Fibroblast of skin of left biceps (primary cell): Measurements from ENCODE around the gene SLC38A10.
A peak's percentile ranks its signal among the peaks of the same experiment; 100 is the strongest.

ENCODE experiments used
- DNase-seq, 2 experiments: peaks; one replicate each; pipeline ENCODE4 v3.0.0-alpha.2; 2013; ENCODE audit warnings: low read depth in 2 of 2

The SLC38A10 gene

DNA sequence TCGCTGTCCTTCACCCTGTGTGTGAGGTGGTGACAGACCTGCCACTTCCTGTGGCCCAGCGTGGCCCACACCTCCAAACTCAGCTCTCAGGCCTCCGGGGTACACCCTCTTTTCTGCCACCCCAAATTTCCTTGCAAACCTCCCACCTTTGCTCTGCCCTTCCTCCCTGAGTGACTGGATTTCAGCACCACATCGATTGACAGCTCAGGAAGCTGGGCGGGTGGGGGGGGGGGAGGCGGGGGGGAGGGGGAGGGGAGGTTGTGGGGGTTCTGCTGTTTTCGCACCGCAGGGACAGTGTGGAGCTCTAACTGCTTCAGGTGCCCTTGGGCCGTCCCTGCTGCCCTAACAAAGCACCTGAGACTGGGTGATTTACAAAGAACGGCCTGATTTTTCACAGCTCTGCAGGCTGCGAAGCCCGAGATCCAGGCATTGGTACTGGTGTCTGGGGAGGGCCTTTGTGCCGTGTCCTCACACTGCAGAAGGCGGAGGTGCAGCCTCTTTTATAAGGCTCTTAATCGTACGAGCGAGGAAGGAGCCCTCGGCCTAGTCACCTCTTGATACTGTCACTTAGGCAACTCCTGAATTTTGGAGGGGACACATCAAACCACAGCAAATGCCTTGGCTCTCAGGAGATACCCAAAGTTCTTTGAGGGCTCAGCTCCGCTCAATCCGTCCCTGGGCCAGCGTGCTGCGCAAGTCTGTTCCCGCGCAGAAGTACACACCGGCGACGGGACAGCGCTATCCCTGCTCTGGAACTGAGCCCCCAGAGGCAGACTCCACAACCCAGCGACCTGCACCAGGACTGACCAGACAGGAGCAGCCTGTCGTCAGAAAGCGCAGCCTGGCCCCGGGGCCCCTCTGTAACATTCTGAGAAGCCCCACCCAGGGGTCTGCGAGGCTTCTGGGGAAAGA lies 52.4 kb downstream of the SLC38A10 start:
- no peak for DNase-seq

DNA sequence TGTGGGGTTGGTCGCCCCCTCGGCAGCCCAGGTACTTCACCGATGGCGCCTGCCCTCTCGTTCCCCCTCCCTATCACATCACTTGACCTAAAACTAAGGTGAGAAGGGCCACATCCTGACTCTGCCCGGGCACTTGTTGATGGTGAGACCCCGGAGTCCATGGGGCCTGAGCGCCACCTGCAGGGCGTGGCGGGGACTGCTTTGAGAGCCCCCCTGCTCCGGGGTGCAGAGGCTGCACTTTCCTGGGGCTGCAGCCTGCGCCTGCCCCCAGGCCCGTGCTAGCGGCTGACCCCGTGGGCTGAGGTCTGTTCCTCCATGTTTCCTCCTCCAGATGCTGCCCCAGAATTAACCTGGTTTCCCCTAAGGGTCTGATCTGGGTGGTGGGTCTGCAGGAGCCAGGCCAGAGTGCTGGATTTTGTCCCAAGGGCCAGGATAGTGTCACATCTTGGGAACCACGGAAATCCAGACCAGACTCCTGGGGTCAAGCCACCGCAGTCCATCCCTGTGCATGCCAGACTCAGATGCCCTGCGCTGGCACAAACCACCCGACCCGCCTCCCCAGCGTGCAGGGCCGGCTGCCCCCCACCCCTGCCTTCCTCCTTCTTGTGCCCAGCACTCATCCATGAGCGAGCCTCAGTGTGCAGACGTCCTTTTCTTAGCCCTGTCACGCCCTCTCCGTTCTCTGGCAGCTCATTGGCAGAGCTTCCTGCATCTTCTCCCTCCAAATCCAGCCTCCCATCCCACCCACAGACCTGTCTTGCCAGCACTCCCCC lies 53.3 kb downstream of the SLC38A10 start:
- no peak for DNase-seq

DNA sequence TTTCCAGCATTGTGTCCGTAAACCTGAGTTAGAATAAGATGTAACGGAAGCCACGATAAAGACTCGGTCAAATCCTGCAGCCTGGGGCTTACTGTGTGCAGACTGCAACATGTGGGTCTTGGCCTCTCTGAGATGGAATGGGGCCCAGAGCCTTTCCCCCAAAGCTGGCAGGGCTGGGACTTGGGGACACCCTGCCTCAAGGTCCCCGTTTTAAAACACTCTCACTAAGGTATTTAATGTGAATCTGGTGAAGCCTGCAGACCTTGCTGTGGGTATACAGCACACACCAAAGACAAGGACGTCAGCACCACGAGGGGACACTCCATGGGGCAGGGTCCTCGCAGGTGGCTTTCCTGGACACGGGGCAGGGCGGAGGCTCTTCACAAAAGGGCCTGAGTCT lies 53.9 kb downstream of the SLC38A10 start:
- no peak for DNase-seq

DNA sequence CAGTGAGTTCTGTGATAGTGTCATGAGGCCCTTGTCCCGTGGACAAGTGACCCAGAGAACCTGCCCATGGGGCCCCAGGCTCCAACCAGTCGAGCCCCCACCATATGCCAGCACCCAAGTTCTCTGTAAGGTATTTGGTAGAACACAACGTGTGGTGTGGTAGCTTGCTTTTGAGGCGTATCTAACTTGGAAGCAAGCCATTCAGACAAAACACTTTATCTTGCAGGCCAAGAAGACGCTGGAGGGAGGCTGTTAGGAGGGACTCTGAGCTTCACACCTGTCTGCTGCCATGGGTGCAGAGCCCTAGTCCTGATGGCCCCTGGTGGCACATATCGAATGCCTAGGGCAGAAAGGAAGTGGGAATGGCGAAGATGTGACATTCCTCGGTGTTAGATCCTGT lies 54.3 kb downstream of the SLC38A10 start:
- DNase-seq, result no peak

DNA sequence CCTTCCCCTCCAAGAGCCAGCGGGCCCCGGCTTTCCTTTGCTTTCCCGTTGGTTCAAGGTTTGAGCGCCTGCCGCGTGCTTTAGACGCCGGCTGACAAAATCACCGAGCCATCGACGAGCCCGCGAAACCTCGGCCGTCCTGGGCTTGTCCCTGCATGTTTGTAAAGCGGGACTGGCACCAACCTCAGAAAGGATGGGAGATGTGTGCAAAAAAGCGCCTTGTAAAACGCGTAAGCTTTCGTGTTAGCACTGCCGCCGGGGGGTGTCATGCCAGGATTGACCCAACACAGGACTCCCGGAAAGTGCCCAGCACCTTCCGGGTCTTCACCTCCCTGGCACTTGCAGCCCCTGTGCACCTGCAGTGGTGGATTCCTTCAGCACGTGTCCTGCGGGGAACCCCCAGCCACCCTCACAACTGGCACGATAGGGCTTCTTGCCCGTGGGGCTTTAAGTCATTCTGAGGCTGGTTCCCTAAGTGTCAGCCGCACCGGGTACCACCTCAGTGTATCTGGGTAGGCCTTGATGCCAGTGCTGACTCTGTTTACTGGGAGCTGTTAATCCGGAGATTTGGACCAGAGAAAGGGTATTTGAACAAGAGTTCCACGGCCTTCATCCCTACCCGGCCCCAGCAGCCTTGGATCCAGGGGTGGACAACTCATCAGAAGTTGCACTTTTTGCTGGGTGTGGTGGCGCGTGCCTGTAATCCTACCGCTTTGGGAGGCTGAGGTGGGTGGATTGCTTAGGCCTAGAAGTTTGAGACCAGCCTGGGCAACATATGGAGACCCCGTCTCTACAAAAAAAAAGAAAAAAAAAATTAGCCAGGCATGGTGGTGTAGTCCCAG lies 55.2 kb downstream of the SLC38A10 start:
- DNase-seq, result no peak

DNA sequence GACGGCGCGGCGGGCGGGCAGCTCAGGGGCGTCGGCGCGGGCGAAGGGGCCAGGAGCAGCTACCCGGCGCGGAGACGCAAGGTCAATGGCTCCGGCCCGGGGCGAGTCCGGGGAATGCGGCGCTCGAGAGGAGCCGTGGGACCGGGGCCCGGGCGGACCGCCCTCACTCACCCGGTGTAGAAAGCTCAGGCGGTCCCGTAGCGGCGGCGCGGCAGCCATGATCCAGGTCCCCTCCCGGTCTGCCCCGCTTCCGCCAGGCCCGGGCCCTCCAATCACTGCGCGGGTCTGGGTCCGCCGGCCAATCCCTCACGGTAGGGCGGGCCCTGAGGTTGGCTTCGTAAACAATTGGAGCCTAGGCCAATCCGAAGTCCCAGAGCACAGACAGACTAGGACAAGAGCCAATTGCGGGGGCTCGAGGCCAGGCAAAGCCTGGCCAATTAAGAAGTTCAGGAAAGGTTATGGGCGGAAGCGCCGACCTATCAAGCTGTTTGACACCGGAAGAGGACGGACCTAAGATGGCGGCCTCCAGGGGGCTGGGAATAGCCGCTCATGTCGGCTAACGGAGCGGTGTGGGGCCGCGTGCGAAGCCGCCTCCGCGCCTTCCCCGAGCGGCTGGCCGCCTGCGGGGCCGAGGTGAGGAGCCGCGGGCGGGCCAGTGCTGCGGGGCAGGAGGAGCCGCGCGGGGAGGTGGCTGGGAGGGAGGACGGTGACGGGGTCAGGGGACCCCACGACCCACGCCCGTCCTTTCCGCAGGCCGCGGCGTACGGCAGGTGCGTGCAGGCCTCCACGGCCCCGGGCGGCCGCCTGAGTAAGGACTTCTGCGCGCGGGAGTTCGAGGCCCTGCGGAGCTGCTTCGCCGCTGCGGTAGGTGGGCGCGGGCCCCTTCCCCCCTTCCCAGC lies 56.0 kb downstream of the SLC38A10 start, which contains the start of the genes NDUFAF8 and TEPSIN:
TSS of gene NDUFAF8 (plus strand) at position 504 of the 899 bp plus-strand sequence. CDS start at position 550, 46 bp downstream.
TSS of gene TEPSIN (minus strand) at position 241 of the 899 bp plus-strand sequence. CDS start at position 219, 22 bp downstream.
- DNase-seq, result peak; percentile 99

DNA sequence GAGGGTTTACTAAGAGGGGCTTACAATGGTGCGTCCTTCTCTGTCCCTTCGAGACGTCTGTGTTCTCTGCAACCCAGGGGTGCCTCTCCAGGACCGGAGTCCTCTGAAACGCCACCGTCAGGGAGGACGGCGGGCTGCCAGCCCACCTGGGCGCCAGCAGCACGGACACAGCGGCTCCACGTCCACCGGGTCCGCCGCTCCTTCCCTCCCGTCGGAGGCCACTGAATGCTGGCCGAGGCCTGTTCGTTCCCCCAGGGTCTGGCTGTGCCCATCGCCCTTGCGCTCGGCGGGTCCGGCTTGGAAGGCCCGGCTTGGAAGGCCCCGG lies 56.7 kb downstream of the SLC38A10 start:
- no peak for DNase-seq

DNA sequence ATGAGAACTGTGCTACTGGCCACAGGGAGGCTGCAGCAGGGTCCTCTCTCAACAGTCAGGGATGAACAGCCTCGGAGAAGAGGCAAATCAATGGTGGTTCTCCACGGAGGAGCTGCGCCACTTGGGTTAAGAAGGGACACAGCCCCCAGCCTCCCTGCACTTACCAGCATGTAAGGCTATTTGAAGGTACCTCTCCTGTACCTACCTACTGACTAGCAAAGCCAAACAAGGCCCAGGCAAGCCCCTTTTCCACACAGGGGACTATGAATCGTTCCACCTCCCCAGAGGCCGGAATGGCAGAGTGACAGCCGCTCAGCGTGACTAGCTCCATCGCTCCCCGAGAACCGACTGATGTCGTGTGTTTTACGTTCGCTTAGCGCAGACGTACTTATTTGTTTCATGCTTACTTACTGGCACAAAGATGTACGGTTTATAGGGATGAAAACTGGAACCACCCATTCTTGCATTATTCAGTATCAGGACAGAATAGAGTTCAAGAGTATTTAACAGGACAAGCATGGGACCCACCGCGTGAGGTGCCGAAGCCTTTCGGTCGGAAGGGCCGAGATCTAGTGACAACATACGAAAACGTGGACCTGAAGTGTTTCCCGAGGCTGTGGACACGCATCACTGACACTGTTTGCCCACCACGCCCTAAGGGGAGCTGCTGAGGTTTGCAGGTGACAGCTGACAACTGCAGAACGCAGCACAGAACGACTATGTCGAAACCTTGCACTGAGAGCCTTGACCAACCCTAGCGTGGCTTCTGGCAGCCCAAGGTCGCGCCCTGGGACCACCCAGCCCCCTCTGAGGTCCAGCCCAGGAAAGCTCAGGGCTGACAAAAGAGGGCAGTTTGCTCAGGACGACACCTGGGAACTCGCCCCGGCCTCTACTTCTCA lies 57.3 kb downstream of the SLC38A10 start:
- DNase-seq, result no peak

DNA sequence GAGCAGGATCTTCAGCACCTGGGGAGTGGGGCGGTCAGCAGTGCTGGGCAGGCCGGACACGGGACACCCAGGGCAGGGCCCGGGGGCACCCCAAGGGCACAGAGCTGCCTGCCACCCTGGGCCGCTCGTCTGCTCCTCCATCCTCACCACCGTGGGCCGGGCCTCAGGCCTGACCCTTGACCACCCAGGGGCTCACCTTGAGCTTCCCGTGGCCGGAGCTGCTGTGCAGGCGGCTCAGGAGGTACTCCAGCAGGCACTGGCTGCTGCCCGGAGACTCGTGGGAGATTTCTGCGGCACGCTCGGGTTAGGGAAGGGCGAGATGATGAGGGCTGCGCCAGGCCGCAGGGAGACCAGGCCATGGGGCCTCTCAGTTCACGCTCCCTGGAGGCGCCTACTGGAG lies 58.3 kb downstream of the SLC38A10 start:
- DNase-seq, result no peak

DNA sequence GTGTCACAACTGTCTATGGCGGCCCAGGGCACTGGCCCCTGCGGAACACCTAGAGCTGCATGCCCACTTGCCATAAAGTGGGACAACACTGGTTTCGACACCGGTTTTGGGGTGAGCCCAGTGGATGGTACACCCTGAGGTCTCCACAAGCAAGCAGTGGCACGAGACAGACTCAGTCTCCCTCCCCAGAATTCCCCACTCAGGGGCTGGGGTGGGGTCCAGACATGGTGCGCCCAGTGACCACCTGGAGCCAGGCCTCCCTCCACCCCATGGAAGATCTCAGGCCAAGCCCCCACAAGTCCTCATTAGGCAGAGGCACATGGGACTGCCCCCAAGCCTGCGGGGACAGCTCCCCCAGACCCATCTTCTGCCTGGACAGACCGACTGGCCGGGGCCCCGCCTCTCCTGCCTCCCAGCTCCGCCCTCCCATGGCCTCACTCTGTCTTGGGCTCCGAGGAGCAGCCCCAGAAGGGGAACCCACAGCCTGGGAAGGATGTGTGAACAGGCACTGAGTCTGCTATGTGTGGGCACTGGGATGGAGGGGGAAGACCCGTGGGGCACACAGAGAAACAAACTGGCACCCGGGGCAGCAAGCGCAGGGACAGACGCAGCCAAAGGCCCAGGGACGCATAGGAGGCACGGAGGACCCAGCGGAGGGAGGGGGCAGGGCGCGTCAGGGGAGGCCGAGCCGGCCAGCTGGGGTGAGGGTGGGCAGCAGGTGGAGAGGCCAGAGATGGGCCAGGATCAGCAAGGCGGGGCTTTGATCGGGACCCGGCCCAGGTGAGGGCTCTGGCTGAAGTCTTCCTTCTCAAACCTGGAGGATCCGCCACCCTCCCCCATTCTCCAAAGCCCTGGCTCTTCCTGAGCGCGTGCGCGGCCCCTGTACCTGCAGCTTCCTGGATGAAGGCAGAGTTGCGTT lies 59.0 kb downstream of the SLC38A10 start:
- no peak for DNase-seq

DNA sequence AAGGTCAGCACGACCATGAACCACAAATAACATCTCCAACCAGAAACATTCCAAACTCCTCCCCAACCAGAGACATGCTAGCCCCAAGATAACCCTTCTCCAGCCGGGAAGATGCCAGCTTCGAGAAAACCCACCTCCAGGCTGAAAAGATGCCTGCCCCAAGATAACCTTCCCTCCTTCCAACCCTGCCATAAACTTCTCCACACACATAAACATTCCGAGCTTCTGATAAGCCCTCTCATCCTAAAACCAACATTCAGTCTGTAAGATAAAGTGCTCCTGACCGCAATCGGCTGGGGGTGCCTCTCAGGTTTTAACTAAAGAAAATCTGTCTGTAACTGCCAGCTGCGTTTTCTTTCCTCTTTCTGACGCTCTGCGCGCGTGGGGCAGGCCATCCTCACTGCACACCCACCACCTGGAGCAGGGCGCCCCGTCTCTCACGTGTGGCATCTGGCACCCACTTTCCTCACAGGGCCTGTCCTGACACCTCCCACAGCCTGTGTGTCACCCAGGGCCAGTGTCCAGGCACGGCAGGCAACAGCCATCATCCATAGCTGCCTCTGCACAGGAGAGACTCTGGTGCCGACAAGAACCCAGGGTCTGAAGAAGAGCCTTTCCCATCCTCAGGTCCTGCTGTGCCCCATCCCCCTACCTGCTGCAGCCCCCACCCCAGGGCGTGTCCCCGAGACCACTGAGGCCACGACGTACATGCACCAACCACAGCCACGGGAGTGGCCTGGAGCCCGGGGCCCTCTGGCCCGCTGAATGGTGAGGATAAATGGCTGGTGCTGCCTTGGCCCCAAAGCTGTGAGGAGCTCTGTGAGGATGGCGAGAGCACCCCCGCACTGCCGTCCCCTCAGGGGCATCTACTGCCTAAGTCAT lies 59.9 kb downstream of the SLC38A10 start:
- no peak for DNase-seq

DNA sequence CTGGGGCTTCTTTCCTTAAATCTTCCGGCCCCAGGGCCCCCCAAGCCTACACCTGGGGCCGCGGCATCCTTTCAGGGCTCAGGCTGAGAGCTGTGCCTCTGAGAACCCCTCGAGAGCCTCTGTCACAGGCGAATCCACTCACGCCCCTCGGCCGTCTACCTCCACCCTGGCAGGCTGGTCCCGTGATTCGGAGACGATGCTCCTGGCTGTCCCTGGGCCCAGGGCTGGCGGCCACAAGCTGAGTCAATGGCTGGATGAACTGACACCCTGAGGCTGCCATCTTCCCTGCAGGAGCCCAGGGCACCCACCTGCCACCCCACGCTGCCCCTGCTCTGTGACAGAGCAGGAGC lies 60.6 kb downstream of the SLC38A10 start:
- no peak for DNase-seq

DNA sequence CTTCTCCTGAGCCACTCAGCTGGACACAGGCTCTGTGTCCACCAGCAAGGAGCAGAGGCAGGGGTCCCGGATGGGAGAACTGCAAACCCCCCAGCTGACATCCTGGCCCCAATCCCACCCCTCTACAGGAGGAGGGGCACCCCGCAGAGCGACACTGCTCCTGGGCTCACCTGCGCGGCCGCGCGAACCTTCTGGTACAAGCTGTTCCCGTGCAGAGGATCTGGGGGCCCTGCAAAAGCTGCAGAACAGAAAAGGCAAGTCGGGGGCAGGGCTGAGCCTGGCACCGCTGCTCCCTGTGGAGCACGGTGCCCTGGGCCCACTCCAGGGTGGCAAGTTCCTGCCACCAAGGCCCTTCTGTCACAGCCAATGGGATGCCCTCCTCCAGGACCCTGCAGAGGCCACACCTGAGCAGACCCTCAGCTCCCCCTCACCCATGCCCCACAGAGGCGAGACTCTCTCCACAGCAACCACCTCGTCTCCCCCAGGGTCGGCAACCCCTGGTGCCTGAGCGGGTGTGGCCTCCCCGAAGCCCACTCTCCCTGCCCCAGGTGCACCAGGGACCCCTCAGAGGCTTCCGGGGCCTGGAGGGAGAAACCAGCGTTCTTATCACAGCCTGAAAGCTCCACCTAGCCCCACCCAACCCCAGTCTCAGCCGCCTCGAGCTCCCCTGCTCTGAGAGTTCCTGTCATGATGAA lies 61.1 kb downstream of the SLC38A10 start:
- DNase-seq, result no peak

DNA sequence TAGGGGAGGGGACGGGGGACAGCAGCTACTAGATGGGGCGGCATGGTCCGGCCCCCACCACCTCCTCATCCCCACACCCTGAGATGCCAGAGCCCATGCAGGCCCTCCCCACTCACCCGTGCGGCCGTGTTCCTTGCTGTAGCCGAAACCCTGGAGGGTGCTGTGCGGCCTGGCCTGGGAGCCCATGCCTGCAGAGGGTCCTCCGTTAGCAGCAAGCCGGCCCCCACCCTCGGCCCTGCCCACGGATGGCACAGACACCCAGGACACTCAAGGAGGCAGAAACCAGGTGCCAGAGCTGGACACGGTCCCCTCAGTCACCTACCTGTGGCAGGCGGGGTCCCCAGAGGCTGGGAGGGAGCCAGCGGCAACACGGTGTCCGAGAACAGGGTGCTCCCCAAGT lies 61.8 kb downstream of the SLC38A10 start:
- no peak for DNase-seq

DNA sequence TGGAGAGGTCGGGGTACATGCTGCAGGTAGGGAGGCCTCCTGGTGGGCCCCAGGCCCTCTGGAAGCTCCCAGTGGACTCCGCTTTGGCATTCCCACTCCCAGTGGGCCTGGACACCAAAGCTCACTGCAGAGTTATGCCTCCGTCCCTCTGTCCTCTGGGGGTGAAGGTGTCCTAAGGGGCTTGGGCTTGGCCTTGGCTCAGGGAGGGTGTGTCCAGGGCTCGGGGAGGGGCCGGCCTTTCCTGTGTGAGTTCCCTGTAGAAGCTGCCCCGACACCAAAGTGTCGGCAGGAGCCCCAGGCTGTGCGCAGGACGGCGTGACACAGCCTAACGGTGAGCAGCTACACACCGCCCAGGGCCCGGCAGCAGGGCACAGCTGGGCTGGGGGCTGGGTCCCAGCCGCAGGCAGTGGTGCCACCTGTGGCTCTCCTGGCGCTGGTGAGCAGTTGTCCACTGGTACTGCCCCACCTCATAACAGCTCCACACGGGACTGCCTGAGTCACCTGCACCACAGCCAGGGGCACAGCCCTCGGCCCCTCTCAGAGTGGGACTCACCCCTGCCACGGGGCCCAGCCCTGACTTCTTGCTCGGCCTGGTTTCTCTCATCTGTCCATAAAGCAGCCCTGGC lies 62.4 kb downstream of the SLC38A10 start:
- no peak for DNase-seq

DNA sequence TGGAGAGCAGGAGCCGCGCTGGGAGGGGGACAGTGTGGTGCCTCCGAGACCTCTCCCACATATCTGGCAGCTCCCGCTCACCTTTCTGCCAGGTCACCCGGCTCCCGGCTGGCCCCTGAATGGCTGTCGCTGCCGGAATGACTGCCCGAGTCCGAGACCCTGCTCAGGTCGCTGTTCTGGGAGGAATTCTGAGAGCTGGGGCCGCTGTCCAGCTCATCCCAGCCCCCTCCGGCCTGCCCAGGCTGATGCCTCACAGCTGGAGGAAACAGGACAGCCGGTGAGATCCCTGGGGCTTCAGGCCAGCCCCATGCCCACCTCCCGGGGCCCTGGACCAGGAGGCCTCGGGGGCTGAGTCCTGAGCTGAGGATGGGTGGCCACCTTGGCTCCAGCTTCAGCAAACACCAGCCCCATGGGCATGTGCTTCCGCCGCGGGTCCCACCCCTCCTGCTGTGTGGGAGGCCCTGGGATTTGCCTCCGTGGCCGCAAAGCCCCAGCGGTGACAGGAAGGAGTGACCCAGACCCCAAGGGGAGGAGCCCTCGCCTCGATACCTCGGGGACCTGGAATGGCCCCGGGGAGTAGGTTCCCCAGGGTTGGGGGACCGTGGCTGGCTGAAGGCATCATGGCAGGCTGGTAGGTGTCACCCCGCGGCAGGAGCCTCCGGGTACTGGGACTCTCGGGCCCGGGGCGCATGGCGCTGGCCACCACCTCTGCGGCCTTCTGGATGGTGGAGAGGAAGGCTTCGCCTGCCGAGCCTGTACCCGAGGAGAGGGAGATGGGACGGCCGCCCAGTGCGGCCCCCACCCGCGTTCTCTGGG lies 63.1 kb downstream of the SLC38A10 start:
- no peak for DNase-seq
